IMR-90 (cell line): ENCODE measurements around the gene SLCO1B1. TPM values are rescaled to one million over a fixed set of nuclear protein-coding genes. Genes with fewer than 3 reads are reported as not detected.

Experiments used
- ATAC-seq: fragments of 200-7000 bp; cut with Tn5 transposase; 2 replicates; pipeline ENCODE4 v1.9.1; 2020; ENCODE audit warnings: low read depth, mild to moderate bottlenecking, moderate library complexity
- BruUV-seq: library from RNA; stranded (reverse); fragments of 400-500 nt; replicated peaks from 2 replicates; lab custom pipeline; 2021; lab: Mats Ljungman, UMichigan
- CTCF ChIA-PET: fragments of 300-600 bp; formaldehyde crosslinking; extraction: SDS; loops from one replicate; lab custom pipeline; 2021; ENCODE audit warnings: antibody characterized with exemption; lab: Yijun Ruan, JAX
- POLR2A ChIA-PET: fragments of 300-600 bp; sonication (Branson Sonifier 250); formaldehyde crosslinking; loops from one replicate; lab custom pipeline; 2022; ENCODE audit warnings: antibody characterized with exemption; ENCODE audit not compliant: unreplicated experiment; lab: Charles Lee
- DNase-seq: peaks from one replicate; pipeline ENCODE4 v3.0.0; 2013
- H2AFZ ChIP-seq: replicated peaks from 2 replicates; pipeline ENCODE3; 2013; ENCODE audit warnings: low read length, mild to moderate bottlenecking; ENCODE audit not compliant: poor library complexity
- H2AK5ac ChIP-seq: 2 replicates; pipeline ENCODE4 v1.6.1; 2013; ENCODE audit warnings: low read depth, low read length, inconsistent platforms
- H2AK9ac ChIP-seq: replicated peaks from 2 replicates; pipeline ENCODE3; 2013; ENCODE audit warnings: mild to moderate bottlenecking, low read depth, low read length, moderate library complexity; ENCODE audit not compliant: poor library complexity
- H2BK120ac ChIP-seq: 2 replicates; pipeline ENCODE4 v1.6.1; 2013; ENCODE audit warnings: low read depth, low read length, inconsistent platforms
- H2BK15ac ChIP-seq: 3 replicates; pipeline ENCODE4 v1.6.1; 2013; ENCODE audit warnings: low read depth, low read length, inconsistent platforms
- H2BK20ac ChIP-seq: 2 replicates; pipeline ENCODE4 v1.6.1; 2013; ENCODE audit warnings: low read depth, mild to moderate bottlenecking, inconsistent platforms, low read length, moderate library complexity
- H2BK5ac ChIP-seq: 2 replicates; pipeline ENCODE4 v1.6.1; 2013; ENCODE audit warnings: mild to moderate bottlenecking, low read depth, low read length, inconsistent platforms; ENCODE audit not compliant: poor library complexity, severe bottlenecking
- H3K14ac ChIP-seq: replicated peaks from 2 replicates; pipeline ENCODE4 v1.6.1; 2013; ENCODE audit warnings: low read depth, low read length, inconsistent platforms
- H3K18ac ChIP-seq: 2 replicates; pipeline ENCODE4 v1.6.1; 2013; ENCODE audit warnings: low read depth, low read length, control low read depth
- H3K23ac ChIP-seq: 2 replicates; pipeline ENCODE4 v1.6.1; 2013; ENCODE audit warnings: low read depth, low read length, inconsistent platforms
- H3K27ac ChIP-seq: 2 replicates; pipeline ENCODE4 v1.5.1; 2013; ENCODE audit warnings: mild to moderate bottlenecking, control low read depth, low read length; ENCODE audit not compliant: insufficient read depth
- H3K27me3 ChIP-seq: 2 replicates; pipeline ENCODE4 v1.6.1; 2013; ENCODE audit warnings: low read length; ENCODE audit not compliant: control insufficient read depth, insufficient read depth
- H3K36me3 ChIP-seq: 2 replicates; pipeline ENCODE4 v1.6.1; 2013; ENCODE audit warnings: low read length, mixed read lengths; ENCODE audit not compliant: control insufficient read depth, insufficient read depth
- H3K4ac ChIP-seq: 2 replicates; pipeline ENCODE4 v1.6.1; 2013; ENCODE audit warnings: low read depth, low read length, inconsistent platforms
- H3K4me1 ChIP-seq: 2 replicates; pipeline ENCODE4 v1.6.1; 2013; ENCODE audit warnings: low read length, mixed read lengths; ENCODE audit not compliant: control insufficient read depth, insufficient read depth
- H3K4me2 ChIP-seq: 2 replicates; pipeline ENCODE4 v1.6.1; 2013; ENCODE audit warnings: low read depth, mild to moderate bottlenecking, control low read depth, low read length, moderate library complexity
- H3K4me3 ChIP-seq: 2 replicates; pipeline ENCODE4 v1.5.1; 2013; ENCODE audit warnings: low read depth, mild to moderate bottlenecking, control low read depth, low read length, moderate library complexity; ENCODE audit not compliant: insufficient read depth
- H3K56ac ChIP-seq: 2 replicates; pipeline ENCODE4 v1.6.1; 2013; ENCODE audit warnings: low read length, inconsistent platforms; ENCODE audit not compliant: insufficient read depth; ENCODE audit errors: extremely low read depth
- H3K79me1 ChIP-seq, 2 experiments: 2 replicates each; pipeline ENCODE4 v1.6.1; 2013; ENCODE audit warnings: low read length in 2 of 2, inconsistent platforms in 1 of 2, low read depth in 1 of 2
- H3K9ac ChIP-seq: 2 replicates; pipeline ENCODE4 v1.6.1; 2013; ENCODE audit warnings: low read depth, low read length, control low read depth
- H3K9me1 ChIP-seq: 2 replicates; pipeline ENCODE4 v1.6.1; 2013; ENCODE audit warnings: low read length, inconsistent platforms; ENCODE audit not compliant: insufficient read depth
- H3K9me3 ChIP-seq: 2 replicates; pipeline ENCODE4 v1.6.1; 2013; ENCODE audit warnings: low read length; ENCODE audit not compliant: control insufficient read depth, insufficient read depth
- H4K20me1 ChIP-seq: 2 replicates; pipeline ENCODE4 v1.6.1; 2013; ENCODE audit warnings: low read length, inconsistent platforms; ENCODE audit not compliant: insufficient read depth
- H4K5ac ChIP-seq: 2 replicates; pipeline ENCODE4 v1.6.1; 2013; ENCODE audit warnings: mild to moderate bottlenecking, low read depth, low read length, control low read depth
- H4K8ac ChIP-seq, 2 experiments: 2 replicates each; pipeline ENCODE4 v1.6.1; 2013; ENCODE audit warnings: low read depth in 2 of 2, low read length in 2 of 2, control low read depth in 1 of 2, inconsistent platforms in 1 of 2
- H4K91ac ChIP-seq: 2 replicates; pipeline ENCODE4 v1.6.1; 2013; ENCODE audit warnings: low read depth, low read length, inconsistent platforms; ENCODE audit not compliant: insufficient read depth
- CEBPB ChIP-seq: IDR thresholded peaks from 2 replicates; pipeline ENCODE4 v1.6.1; 2012; ENCODE audit warnings: low read depth, low read length, improper control_type of control experiment
- CHD1 ChIP-seq: IDR thresholded peaks from 2 replicates; pipeline ENCODE4 v1.6.1; 2012; ENCODE audit warnings: low read depth, low read length, improper control_type of control experiment
- MAFK ChIP-seq: IDR thresholded peaks from 2 replicates; pipeline ENCODE4 v1.6.1; 2012; ENCODE audit warnings: low read depth, low read length, improper control_type of control experiment
- MXI1 ChIP-seq: IDR thresholded peaks from 2 replicates; pipeline ENCODE4 v1.6.1; 2012; ENCODE audit warnings: low read depth, mild to moderate bottlenecking, low read length, moderate library complexity, borderline replicate concordance
- dilution Hi-C: fragments of 300-500 bp; cut with HindIII; formaldehyde crosslinking; loops from one replicate; pipeline ENCODE4 v1.14.3; 2018; ENCODE audit warnings: low sequenced_read_pairs; ENCODE audit not compliant: unreplicated experiment
- in situ Hi-C: fragments of 300-500 bp; cut with MboI; formaldehyde crosslinking; loops from 3 replicates; pipeline ENCODE4 v1.14.3; 2019; ENCODE audit warnings: low sequenced_read_pairs, inconsistent platforms, mixed read lengths
- intact Hi-C: fragments of 100-400 bp; cut with micrococcal nuclease; formaldehyde crosslinking; loops from 2 replicates; pipeline ENCODE4 v1.10.0; 2022
- polyA plus RNA-seq, 3 experiments: library from polyadenylated mRNA; depleted of rRNA; stranded (reverse); fragments of >200 nt; gene quantifications; 2 replicates each; pipeline ENCODE4 v1.2.3, GENCODE V29; 2012; ENCODE audit warnings: low replicate concordance in 1 of 3
- total RNA-seq: library from RNA; depleted of rRNA; stranded (reverse); fragments of >200 nt; gene quantifications from 2 replicates; pipeline ENCODE4 v1.2.3, GENCODE V29; 2012

SLCO1B1 gene
- total and polyA plus RNA-seq, 2 of the 4 experiments (the other 2 are of a cell fraction) = not detected

GRCh38 chr12:21264232-21264631, 133.2 kb downstream of the SLCO1B1 start:
- Histone ChIP-seq H3K4me3 (no peak overlapping the region), H3K4me1 (no peaks in the 10 kb centered on the region), H3K56ac (no peak overlapping the region), H3K27me3 (no peaks in the 10 kb centered on the region), H3K36me3 (no peaks in the 10 kb centered on the region), H4K20me1 (no peaks in the 10 kb centered on the region), H3K79me1 (no peaks in the 10 kb centered on the region), H3K9ac (no peak overlapping the region), H3K27ac (no peak overlapping the region), H3K9me1 (no peaks in the 10 kb centered on the region), H3K4me2 (no peak overlapping the region), H2AK5ac (no peak overlapping the region), H3K18ac (no peak overlapping the region), H4K8ac (no peak overlapping the region), H2BK5ac (no peak overlapping the region), H2AFZ (no peak overlapping the region), H3K14ac (no peak overlapping the region), H4K5ac (no peak overlapping the region), H3K23ac (no peak overlapping the region), H3K4ac (no peak overlapping the region), H4K91ac (no peak overlapping the region), H2AK9ac (no peak overlapping the region), H2BK15ac (no peak overlapping the region), H2BK20ac (no peak overlapping the region), H2BK120ac (no peak overlapping the region), H3K9me3 (peaks cover 8% of the 10 kb centered on the region; the same call in 1 of the 2 replicates)
- CTCF ChIA-PET = no interaction called here
- in situ Hi-C loops = no loop called here
- TF ChIP-seq CEBPB (no peak), MXI1 (no peak), CHD1 (no peak), MAFK (peak; percentile 59)
- BruUV-seq = no TSS peak
- POLR2A ChIA-PET = no interaction called here
- dilution Hi-C loops = no loop called here
- ATAC-seq (no peak), DNase-seq (no peak)
- intact Hi-C loops = no loop called here
